HG03196 (cell line): Measurements from ENCODE around the gene CACNA1I.

Source experiments
- ATAC-seq: cut with Tn5 transposase; IDR thresholded peaks from one replicate; pipeline ENCODE4 v1.9.1; 2021; ENCODE audit not compliant: unreplicated experiment

CACNA1I gene

DNA sequence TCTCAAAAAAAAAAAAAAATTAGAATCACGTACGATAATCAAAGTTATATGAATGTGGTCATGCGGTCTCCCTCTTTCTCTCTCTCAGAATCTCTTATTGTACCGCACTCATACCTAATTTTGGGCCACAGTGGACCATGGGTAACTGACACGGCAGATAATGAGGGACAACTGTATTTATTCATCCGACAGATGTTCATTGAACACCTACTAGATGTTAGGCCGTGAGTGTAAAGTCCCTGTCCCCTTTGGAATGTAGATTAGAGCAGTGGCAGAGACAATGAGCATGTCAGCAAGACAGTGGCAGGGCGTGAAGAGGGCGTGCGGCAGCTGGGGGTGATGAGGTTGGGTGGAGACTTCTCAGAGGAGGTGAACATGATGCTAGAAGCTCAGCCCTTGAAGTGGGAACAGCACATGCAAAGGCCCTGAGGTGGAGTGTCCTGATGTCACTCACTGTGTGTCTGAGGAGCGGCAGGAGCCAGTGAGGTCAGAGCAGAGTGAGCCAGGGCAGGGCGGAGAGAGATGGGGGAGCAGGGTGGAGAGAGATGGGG, 25.1 kb downstream of the CACNA1I start:
- no peak for ATAC-seq

DNA sequence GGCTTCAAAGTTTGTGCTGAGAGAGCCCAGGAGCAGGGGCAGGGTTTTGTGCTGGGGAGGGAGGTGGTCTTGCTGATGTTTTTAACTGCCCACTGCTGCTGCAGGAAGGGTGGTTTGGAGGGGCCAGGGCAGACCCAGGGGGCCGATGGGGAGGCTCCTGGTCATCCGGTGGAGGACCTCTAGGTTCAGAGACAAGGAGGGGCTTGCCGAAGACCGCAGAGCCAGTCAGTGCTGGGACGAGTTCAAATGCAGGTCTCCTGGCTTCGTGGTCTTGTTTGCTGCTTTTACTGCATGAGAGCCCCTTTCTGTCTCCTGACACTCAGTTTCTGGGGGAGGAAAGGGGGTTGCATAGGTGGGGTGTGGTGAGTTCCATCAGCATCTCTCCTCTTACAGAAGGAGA, 26.0 kb downstream of the CACNA1I start:
- no peak for ATAC-seq

DNA sequence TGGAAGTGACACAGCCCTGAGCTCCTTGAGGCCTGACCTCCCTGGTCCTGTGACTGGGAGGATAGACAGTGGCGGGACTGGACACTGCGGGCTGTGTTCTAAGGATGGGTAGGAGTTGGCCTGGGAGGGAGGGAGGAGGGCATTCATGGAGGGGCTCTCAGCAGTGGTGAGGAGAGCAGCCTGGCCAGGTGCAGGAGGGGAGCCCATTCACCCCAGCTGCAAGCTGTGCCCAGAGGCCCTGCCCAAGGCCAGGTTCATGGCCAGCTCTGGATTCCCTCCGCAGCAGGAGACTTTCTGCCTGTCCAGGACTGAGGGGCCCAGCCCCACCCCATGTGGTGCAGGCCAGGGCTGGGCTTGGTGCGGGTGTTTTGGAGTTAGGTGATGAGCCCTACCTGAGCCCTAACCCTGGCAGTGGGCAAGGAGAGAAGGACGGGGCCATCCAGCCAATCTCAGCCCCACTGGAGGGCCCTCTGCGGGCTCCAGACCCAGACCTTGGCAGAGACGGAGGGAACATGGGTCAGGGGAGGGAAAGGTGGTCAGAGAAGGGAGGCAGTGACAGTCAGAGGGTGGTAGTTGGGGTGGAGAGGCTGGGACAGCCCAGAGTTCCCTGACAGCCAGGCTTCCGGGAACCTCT, 26.8 kb downstream of the CACNA1I start:
- ATAC-seq: no peak

DNA sequence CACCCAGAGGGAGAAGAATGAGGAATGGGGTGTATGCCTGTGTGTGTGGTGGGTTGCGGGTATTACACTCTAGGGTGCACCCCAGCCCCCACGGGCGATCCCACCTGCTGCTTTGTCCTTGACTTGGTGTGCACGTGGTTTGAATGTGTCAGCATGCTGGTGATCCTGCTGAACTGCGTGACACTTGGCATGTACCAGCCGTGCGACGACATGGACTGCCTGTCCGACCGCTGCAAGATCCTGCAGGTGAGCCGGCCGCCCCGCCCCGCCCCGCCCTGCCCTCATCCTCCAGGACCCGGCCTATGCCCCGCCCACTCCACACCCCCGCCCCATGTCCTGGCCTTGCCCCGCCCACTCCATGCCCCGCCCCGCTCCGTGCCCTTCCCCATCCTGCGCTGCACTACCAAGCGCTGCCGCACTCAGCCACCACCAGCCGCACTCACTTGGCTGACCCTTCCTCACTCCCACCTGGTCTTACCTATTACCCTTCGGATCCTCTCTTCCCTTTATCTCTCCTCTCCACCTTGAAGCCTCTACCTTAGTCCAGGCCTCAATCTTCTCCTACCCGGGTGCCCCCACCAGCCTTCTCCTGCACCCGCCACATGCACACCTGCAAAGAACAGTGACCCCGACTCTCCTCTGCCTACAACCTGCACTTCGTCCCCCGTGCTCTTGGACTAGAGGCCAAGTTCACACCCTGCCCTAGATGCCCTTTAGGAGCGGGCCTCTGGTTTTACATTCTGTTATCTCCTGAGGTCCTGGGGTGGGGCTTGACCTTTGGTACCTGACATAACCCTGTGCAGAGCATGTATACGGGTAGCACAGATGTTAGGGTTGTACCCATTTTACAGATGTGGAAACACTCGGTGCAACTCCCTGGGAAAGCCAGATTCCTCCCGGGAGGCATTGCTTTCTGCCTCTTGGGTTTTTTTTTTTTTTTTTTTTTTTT, 27.7 kb downstream of the CACNA1I start:
- no peak for ATAC-seq

DNA sequence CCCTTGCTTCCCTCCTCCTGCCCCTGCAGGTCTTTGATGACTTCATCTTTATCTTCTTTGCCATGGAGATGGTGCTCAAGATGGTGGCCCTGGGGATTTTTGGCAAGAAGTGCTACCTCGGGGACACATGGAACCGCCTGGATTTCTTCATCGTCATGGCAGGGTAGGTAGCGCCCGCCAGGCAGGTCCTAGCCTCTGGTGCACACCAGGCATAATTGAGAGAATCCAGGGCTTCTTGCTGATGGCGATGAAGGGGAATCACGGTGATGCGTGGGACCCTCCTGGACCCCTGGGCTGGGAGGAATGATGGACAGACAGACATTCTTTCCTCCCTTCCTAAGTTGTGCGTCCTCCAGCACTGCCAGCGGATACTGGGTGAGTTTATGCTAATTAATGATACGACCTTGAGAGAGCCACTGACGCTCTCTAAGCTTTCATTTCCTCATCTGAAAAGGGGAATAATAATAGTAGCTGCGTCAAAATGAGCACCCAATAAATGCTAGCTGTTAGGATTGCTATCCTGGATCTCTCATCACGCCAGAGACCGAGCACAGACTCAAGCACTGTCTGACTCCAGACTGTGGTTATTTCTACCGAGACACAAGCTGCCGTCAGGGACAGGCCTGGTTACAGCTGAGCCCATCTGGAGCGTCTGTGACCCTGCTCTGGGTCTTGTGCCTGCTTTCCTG, 30.1 kb downstream of the CACNA1I start:
- no peak for ATAC-seq

DNA sequence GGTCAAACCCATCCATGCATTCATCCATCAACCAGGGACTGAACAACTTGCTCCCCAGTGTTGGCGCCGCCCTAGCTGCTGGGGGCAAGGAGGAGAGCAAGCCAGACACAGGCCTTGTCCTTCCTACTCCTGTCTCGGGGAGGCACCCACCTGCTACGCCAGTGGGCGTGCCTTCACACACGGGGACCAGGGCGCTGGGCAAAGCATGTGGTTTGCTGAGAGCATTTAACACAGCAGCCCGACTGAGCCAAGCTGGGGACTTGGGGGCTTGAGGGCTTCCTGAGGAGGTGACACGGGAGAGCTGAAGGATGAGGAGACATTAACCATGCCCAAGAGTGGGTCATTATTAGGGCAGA, 30.6 kb downstream of the CACNA1I start:
- ATAC-seq: no peak

DNA sequence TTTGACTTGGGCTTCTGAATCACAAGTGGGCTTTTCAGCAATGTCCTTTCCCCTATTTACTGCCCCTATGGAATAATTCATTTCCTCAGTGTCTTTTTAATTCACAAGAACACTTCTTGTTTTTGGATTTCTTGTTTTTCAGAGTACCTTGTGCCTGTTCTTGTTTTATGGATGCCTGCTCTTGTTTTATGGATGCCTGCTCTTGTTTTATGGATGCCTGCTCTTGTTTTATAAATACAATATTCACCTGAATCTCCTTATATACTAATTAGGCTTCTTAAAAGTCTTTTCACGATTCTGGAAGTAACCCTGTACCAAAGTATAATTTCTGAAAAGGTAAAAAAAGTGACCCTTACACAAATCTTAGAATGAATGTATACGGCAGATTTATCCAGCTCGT, 32.8 kb downstream of the CACNA1I start:
- no peak for ATAC-seq

DNA sequence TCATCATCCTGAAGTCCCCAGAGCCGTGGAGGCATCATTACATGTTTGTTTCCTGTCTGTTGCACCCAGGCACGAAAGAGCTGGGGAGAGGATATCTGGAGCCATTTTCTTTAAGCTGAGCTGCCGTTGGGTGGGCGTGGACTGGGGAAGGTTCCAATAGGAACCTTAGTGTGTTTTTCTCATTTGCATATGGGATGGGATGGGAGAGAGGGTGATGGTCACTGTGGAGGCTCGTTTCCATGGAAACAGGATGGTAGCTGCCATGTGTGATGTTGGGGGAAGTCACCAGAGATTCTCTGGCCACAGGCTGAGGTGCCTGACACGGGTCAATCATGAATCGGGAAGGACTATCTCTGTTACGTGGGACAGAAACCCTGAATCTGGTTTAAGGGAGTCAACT, 39.7 kb downstream of the CACNA1I start:
- no peak for ATAC-seq

DNA sequence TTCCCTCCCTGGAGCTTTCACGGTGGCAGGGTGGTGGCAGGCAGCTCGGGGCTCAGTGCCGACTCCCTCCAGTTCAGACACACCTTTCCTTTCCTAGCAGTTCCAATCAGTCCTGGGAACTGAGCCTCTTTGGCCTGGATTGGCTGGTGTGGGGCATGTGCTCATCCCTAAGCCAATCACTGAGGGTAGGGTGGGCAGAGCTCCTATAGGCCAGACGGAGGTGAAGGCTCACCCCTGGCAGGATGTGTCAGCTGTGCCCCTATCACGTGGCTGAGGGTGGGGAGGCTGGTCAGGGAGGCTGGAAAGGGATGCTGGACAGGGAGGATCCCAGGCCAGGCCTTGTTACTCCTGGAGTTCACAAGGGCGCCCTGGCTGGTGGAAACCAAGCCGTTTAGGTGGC, 40.2 kb downstream of the CACNA1I start:
- ATAC-seq: no peak

DNA sequence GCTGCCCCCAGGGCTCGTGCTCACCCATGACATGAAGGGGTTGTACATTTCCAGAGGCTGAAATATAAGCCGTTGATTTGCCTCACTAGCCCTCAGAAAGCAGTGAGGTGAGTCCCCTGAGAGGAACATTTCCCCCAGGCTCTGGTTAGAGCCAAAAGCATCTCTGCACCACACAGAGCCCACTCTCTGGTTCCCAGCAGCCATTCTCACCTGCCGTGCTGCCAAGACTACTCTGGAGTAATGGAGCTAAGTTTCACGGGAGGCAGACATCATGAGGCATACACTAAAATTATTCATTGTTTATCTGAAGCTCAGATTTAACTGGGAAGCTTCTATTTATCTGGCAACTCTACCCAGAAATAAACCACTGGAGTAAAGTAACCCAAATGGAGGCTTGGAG, 40.8 kb downstream of the CACNA1I start:
- ATAC-seq: no peak

DNA sequence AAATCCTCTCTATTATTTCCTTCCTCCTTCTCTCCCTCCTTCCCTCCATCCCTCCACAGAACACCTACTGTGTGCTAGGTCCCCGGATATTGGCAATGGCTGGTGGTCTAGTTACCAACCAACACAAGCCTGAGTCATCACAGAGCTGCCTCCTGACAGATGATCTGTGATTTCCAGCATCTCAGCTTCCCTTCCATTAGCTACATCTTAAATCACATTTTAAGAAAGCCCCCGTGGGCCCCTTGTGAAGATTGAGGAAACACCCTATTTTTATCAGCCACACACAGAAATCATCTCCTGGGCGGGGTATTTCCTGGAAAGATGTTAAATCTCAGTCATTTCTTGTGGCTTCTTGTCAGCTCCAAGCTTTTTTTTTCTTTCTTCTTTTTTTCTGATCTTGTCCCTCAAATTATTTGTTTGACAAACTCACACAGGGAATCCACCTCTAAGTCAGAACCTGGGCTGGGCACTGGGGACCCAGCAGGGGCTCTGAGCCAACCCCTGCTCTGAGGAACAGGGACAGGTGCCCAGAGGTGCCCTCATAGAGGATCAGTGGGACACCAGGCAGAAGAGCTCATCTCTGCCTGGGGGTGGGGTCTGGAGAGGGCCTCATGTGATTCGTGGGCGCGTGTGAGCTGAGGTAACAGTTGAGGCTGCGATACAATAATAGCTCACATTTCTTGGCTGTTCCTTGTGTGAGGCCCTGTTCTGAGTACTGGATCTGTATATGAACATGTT, 42.4 kb downstream of the CACNA1I start:
- no peak for ATAC-seq

DNA sequence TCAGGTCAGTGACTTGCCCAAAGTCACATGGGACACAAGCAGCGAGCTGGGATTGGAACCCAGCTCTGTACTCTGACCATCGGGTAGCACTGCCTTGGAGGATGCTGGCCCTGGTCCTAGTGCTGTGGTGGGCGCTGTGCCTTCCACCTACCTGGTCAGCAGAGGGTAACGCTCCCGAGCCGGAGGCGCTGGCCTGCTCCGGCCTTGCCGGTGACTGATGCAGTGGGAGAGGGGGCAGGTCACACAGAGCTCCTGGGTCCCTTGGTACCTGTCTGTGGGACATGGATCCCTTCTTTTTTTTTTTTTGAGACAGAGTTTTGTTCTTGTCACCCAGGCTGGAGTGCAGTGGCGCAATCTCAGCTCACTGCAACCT, 43.0 kb downstream of the CACNA1I start:
- no peak for ATAC-seq

DNA sequence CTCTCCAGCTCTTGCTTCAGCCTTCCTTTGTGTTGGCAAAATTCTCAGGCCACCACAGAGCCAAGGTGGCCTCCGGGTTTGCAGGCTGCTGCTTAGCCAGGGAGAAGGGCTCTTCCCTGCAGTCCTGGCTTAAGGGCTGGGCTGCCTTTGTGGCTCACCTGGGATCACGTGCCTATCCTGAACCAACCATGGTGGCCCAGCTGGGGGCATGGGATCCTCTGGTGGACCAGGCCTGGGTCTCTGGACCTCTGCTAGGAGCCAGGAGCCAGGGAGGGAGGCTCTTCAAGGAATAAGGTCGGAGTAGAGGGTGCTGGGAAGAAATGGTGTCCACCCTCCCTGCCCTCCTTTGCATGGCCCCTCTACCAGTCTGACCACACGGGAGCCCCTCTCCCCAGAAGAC, 43.9 kb downstream of the CACNA1I start:
- ATAC-seq: no peak

DNA sequence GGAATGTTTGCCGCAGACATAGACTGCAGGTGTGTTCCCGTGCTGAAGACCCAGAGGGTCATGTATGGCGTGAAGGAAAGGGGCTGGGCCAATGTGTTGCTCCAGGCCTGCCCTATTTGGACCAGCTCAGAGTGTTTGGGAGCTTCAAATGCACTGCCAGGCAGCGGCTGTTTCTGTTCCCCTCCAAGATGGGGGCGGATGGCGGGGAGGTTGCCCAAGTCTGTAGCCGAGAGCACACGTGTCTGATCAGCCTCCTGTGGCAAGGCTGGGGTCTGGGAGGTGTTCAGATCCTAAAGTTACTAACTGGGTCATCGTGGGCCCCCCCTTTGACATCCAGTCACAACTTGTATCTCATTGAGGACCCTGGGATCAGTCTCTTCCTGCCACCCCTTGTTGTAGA, 45.5 kb downstream of the CACNA1I start:
- no peak for ATAC-seq

DNA sequence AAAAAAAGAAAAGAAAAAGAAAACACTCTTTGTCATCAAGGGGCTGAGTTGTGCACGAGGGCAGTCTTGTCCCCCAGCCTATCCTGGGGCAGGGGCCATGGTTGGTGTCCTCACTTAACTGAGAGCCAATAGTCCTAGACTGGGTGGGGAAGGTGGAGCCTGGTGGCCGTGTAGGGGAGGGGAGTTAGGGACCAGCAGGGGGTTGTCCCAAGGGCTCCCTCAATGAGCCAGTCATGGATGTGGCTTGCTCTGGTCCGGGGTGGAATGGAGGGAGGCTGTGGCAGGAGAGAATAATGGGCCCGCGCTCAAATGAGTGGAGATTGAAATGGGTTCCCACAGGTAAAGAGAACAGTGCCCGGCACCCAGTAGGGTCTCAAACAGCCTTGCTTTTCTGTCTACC, 46.2 kb downstream of the CACNA1I start:
- no peak for ATAC-seq

DNA sequence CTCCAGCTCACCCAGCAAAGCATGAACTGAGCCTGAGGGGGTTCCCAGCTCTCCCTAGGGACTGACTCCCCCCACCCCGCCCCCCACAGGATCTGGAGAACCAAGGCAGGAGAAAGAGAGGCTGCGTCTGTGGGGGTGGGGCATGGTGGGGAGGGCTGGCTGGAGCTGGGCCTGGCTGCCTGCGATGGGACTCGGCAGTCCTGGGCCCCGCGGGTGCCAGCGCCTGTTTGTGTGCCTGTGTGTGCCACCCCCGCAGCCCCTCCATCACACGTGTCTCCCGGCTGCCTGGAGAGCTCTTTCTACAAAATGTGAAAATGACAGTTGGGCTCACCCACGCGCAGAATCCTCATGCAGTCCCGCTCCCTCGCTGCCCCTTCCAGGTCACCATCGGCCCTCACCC, 46.8 kb downstream of the CACNA1I start:
- ATAC-seq: no peak

DNA sequence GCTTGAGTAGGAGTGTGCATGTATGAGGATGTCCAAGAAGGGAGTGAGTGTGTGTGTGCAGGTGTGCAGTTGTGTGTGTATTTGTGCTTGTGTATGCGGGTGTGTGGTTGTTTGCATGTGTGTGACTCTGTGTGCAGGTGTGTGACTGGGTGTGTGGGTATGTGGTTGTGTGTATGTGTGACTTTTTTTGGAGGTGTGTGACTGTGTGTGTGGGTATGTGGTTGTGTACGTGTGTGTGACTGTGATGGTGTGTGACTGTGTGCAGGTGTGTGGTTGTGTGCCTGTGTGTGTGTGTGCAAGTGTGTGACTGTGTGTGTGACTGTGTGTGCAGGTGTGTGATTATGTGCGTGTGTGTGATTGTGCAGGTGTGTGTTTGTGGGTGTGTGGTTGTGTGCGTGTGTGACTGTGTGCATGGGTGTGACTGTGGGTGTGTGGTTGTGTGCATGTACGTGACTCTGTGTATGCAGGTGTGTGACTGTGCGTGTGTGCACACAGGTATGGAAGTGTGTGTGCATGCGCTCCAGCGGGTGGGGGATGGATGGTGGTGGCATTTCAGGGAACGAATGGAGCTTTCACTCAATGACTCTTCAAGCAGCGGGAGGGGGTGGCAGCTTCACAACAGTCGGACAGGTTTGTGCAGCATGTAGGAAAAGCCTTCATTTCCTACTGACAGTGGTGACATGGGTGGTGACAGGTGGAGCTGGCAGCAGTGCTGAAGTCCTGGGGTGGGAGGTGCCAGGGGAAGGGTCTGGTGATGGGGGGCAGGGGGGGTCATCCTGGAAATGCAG, 47.6 kb downstream of the CACNA1I start:
- no peak for ATAC-seq

DNA sequence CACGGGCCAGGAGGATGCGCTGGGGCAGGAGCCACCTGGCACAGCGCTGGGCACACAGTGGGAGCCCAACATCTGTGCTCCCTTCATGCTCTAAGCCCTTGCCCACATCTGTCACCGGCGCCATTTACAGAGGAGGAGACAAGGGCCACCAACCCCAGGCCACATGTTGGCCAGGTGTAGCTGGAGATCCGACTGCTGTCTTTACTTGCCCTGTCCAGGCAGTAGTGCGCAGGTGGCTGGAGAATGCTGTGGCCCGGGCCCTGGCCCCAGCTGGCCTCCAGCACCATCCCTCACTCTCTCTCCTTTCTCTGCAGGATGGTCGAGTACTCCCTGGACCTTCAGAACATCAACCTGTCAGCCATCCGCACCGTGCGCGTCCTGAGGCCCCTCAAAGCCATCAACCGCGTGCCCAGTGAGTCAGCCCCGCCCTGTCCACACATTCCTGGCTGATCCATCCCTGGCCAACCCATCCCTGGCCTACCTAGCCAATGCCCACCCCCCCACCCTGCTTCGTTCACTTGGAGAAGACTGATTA, 48.5 kb downstream of the CACNA1I start:
- no peak for ATAC-seq

DNA sequence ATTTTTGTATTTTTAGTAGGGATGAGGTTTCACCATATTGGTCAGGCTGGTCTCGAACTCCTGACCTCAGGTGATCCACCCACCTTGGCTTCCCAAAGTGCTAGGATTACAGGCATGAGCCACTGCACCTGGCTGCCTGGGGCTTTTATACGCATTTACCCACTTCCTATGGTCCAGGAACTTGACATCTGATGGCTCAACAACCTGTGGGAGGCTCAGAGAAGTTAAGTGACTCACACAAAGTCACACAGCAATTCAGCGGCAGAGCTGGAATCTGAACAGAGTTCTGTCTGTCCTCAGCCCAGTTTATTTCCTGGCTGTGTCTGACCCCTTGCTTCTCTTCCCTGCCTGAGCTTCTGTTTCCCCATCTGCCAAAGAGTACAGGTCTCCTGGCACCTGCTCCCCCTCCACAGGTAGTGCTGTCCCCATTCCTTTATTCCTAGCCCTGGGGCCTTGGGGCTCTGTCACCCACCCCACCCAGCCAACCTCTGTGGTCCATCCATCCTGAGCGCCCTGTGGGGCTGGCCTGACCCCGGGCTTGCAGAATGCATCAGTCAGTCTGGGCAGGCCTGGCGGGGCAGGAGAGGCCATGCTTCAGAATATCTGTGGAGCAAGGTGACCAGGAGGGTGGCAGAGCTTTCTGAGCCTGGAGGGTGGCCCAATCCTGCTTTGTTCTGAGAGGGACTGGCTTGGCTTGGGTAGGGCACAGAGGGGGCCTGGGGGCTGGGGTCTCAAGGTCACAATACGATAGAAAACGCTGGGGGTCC, 50.6 kb downstream of the CACNA1I start:
- ATAC-seq: no peak
